HG03439 (cell line): Measurements from ENCODE around the gene MTHFR.
A peak's percentile ranks its signal among the peaks of the same experiment; 100 is the strongest.

Experiments
- ATAC-seq: cut with Tn5 transposase; IDR thresholded peaks from one replicate; pipeline ENCODE4 v1.9.1; 2021; ENCODE audit warnings: mild to moderate bottlenecking, moderate library complexity; ENCODE audit not compliant: unreplicated experiment

MTHFR gene

DNA sequence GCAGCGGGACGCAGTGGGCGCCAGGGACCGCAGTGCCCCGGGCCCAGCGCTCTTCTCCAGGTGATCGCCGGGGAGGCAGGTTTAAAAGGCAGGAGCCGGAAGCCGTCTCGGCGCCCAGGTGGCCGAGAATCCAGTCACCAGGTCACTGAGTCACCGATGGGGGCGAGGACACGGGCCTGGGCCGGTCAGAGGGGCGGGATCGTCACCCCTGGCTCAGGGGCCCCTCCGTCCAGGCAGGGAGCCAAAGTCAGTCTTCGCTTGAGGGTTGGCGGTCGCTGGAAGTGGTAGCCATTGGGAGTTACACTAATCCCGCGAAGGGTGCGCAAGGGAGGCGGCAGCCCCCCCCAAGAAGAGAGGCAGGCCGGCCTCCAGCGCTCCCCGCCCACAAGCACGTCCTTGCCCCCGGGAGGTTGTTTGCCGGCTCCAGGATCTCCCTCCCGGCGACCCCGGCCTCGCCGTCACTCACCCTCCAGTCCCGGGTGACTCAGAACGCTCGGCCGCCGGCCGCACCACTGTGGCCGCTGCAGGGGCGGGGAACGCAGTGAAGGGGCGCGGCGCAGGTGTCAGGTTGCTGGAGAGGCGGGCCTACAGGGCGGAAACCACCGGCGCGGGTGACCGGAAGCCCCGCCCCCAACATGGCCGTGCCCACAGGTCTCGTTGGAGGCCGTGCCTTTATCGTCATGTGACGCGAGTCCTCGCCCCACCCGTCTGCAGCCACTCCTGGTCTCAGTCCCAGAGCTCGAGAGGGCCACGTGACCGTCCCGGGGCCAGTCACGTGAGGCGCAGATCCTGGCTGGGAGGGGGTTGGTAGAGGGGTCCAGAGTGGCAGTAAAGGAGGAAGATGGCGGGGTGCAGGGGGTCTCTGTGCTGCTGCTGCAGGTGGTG is at the start of gene MTHFR, which contains the start of gene CLCN6:
Gene MTHFR, minus strand, starts transcription at position 543 of the 885 bp plus-strand sequence. CDS start 2,848 bp downstream, outside the sequence.
Gene CLCN6, plus strand, starts transcription at position 770 of the 885 bp plus-strand sequence. Its CDS starts 72 bp downstream, at position 842.
- ATAC-seq: peak; percentile 86

DNA sequence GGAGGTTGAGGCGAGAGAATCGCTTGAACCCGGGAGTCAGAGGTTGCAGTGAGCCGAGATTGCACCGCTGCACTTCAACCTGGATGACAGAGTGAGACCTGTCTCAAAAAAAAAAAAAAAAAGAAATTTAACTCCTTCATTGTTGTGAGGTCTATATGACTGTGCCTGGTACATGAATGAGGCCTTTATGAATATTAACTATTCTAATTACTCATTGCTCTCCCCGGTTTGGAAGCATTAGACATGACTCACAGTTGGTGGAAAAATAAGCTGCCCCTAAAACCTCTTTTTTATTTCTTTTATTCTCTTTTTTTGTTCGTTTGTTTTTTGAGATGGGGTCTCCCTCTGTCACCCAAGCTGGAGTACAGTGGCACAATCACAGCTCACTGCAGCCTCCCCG is 49.7 kb upstream of the MTHFR start:
- ATAC-seq: no peak

DNA sequence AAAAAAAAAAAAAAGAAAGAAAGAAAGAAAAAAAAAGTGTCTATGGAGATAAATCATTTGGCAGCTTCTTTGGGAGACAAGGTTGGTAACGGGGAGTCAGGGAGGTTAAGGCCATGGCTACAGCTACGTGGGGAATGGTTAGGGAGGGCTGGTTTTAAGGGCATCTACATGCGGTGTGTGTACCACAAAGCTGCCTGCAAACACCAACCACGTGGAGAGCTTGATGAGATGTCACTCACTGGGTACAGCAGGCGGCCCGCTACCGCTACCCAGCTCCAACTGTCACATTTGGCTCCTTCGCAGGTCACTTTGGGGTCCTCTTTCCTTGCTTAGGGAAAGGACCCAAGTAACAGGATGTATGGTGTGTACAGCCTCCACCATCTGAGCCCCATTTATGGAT is 48.8 kb upstream of the MTHFR start:
- ATAC-seq: no peak

DNA sequence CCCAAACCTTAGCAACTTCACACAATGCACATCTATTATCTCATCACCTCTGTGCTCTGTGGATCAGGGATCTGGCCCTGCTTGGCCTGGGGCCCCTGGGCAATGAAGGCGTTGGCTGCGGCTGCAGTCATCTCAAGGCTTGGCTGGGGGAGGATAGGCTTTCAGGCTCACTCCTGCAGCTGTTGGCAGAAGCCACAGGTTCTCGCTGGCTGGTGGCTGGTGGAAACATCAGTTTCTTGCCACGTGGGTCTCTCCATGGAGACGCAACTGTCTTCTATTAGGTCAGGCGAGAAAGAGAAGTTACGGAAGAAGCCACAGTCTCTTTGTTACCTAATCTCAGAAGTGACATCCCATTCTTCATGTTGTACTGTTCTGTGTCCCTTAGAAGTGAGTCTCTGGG is 45.4 kb upstream of the MTHFR start:
- ATAC-seq: no peak

DNA sequence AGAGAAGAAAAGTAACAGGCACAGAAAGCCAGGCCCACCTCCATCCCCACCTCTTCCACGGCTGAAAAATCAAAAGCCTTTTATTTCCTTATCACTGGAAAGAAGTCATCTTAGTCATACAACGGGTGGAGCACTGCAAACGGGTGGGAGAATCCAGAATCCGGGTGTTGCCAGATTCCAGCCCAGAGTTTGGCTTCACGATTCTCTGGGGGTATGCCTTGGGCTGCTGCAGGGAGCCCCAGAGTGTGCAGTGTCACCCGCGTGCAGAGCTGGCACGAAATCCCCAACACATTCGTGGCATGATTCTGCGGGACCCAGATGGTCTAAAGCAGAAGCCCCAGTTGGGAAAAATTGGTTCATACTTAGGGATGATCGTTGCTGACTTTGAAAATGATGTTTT is 44.4 kb upstream of the MTHFR start:
- ATAC-seq: no peak

DNA sequence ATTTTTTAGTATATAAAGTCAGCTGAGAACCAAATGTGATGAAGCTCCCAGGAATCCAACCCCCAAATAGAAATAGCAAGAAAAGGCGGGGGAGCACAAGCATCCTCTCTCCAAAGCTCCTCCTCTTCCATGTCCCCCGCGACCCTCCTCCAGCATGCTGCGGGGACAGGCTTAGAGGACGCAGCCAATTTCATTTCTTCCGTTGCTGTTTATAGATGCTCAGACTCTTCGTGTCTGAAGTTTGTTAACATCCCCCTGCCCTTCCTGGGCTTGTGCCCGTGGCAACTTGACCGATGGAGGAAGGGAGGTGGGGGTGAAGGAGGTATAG is 42.6 kb upstream of the MTHFR start:
- no peak for ATAC-seq

DNA sequence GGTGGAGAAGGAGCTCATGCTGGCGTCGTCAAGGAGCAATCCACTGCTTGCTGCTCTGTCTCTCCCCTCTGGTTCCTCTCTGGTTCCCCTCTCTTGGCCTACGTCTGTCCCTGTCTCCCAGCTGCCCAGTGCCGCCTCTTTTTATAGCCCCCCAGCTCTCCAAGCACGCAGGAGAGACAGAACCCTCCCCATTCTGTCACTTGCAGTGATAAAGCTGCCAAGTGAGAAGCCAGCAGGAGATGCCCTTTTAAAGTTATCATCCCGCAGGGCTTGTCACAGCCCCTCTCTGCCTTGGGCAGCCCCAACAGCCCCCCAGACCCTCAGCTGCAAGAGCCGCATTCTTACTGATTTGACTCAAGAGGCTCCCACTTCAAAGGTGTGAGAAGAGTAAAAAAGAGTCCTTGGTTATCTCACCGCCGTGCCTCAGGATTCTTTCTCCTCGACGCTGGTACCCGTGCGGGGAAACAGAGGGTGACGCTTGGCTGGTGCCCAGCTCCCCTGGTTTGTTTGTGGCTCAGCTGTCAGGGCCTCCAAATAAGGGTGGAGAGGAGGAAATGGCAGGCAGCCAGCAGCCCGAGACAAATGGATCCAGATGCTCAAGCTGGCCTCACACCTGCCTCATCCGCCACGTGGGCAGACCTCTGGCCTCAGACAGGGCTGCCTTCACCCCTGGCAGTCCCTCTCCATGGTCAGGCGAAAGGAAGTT is 42.1 kb upstream of the MTHFR start, which contains the start of gene NPPA:
Gene NPPA, minus strand, starts transcription at position 117 of the 706 bp plus-strand sequence. Its CDS starts 99 bp downstream, at position 18.
- ATAC-seq: no peak

DNA sequence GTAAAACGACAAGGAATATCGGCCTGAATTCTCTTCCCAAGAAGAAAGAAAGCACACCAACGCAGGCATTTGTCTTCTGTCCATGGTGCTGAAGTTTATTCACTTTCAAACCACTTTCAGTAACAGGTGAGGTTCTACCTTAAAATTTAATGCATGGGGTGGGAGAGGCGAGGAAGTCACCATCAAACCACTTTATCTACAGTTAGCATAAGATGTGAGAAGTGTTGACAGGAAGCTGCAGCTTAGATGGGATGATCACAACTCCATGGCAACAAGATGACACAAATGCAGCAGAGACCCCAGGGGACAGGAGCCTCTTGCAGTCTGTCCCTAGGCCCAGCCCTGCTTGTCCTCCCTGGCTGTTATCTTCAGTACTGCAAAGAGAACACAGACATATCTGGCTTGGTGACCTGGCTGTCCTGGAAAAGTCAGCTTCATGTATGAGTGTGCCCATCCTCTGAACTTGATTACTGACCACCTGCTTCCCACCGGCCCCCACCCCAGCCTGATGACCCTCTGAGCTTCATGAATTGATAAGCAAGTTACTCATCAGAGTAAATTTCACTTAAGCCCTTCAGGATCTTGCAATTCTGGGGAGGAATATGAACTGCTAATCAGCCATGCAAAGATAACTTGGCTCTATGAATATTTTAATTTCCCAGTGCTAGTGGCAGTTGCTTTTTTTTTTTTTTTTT is 40.0 kb upstream of the MTHFR start:
- no peak for ATAC-seq

DNA sequence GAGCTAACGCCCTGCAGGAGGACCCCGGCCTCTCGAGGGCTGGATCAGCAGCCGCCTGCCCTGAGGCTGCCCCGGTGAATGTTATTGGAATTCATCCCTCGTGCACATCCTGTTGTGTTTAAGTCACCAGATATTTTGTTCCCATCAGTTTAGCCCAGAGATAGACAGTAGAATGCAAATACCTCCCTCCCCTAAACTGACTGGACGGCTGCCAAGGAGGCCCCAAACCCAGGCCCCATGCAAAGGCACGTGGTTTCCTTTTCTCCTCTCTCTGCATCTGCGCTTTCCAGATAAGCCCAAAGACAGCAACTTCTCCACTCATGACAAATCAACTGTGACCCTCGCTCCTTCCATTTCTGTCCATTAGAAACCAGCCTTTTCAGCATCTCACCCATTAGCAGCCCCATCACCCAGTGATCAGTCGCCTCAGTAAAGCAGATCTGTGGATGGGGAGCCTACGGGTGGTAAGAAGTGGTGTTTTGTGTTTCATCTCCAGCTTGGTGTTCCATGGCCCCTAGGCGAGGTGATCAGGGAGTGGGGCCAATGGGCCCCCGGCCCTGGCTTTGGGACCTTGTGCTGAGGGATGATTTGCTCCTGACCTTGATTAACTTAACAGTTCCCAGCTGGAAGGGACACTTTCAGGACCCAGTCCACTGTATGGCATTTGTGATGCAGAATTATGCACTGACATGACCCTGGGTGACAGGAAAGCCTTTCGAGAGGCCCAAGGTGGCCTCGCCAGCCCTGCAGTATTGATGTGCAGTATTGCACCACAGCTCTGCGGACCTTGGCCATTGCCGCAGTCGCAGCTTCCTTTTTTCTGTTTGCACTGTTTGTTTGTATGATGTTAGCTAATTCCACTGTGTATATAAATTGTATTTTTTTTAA is 36.6 kb upstream of the MTHFR start:
- no peak for ATAC-seq

DNA sequence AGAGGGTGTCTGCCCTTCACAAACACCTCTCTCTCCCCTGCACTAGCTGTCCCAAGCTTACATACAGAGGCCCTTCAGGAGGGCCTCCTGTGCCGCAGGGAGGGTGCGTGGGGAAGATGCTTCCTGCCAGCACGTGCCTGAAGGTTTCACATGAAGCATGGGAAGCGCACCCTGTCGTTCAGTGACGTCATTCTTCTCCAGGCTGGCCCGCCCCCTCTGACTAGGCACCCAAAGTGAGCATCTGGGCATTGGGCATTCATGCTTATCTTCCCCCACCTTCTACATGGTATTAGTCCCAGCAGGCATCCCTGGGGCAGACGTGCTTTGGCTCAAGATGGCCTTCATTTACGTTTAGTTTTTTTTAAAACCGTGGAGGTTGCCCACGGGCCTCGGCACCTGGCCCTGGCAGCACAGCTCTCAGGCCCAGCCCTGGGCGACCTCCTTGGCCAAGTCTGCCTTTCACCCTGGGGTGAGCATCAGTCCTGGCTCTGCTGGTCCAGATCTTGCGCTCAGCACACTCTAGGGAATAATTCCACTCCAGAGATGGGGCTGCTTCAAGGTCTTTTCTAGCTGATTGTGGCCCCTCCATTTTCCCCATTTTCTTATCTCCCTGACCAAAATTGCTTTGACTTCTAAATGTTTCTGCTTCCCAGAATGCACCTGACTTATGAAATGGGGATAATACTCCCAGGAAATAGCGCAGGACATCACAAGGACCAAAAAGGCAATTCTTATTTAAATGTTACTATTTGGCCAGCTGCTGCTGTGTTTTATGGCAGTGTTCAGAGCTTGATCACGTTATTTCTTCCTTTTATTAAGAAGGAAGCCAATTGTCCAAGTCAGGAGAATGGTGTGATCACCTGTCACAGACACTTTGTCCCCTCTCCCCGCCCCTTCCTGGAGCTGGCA is 35.7 kb upstream of the MTHFR start:
- ATAC-seq: no peak

DNA sequence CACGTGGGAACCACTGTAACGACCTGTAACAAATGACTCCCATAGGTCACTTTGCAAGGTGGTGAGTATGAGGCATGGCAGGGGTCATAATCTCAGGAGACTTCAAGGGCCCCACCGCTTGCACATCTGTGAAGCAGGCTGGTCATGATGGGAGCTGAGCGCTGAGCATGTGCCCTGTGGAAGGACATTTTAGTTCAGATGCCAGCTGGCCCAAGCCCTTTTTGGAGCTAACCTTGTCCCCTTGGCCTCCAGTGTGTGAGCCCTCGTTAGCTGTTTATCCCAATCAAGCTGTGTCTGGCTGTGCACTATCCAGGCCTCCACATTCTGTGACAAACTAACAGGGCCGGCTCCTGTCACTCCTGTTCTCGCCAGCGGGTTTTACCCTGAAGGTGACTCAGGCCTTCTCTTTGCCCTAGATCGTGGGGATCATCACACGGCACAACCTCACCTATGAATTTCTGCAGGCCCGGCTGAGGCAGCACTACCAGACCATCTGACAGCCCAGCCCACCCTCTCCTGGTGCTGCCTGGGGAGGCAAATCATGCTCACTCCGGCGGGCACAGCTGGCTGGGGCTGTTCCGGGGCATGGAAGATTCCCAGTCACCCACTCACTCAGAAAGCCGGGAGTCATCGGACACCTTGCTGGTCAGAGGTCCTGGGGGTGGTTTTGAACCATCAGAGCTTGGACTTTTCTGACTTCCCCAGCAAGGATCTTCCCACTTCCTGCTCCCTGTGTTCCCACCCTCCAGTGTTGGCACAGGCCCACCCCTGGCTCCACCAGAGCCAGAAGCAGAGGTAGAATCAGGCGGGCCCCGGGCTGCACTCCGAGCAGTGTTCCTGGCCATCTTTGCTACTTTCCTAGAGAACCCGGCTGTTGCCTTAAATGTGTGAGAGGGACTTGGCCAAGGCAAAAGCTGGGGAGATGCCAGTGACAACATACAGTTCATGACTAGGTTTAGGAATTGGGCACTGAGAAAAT is 34.3 kb upstream of the MTHFR start:
- no peak for ATAC-seq

DNA sequence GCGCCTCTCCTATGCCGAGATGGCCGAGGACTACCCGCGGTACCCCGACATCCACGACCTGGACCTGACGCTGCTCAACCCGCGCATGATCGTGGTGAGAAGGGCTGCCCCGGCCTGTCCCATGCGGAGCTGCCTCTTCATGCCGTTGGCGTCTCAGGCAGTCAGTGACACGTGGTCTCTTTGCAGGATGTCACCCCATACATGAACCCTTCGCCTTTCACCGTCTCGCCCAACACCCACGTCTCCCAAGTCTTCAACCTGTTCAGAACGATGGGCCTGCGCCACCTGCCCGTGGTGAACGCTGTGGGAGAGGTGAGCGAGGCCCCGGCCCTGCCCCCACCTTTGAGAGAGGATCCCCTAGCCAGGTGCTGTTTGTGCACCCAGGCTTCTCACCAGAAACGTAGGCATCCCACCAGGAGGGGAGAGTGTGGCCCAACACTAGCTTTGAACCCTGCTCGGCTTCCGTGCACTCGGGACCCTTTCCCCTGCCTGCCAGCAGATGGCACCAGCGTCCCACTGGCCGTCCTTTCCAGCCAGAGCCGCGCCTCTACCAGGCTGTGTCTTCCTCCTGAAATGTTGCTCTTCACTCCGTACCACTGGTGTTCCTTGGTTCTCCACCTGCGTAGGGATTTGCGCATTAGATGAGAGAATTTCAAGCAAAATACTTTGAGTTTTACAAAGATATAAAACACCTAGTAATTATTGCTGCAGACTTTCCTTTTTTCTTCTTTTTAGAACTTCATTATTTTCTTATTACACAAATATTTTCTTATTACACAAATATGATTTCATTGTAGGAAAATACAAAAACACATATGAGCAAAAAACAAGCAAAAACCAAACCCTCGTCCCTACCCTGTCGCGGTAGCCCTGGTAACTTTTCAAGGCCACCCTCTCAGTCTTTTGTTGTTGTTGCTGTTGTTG is 32.8 kb upstream of the MTHFR start:
- ATAC-seq: no peak

DNA sequence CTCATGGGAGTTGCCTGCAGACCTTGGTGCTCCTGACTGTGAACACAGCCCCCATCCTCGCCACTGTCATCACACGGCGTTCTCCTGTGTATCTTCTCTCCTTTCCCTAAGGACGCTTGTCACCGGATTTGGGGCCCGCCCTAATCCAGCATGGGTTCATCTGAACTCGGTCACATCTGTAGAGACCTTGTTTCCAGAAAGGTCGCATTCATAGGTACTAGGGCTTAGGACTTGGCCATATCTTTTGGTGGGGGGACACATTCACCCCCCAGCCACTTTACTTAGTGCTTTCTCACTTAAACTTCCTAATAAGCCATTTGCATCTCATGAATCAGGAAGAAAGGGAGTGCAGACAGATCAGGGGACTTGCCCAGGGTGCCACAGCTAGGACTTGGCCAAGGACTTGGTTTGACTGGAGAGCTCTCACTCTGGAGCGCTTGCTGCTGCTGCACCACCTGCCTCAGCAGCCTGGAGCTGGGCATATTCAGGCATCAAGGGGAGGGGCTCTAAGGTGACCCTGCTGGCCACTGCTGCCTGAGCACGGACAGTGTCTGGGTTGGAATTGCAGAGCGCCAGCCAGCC is 32.1 kb upstream of the MTHFR start:
- no peak for ATAC-seq

DNA sequence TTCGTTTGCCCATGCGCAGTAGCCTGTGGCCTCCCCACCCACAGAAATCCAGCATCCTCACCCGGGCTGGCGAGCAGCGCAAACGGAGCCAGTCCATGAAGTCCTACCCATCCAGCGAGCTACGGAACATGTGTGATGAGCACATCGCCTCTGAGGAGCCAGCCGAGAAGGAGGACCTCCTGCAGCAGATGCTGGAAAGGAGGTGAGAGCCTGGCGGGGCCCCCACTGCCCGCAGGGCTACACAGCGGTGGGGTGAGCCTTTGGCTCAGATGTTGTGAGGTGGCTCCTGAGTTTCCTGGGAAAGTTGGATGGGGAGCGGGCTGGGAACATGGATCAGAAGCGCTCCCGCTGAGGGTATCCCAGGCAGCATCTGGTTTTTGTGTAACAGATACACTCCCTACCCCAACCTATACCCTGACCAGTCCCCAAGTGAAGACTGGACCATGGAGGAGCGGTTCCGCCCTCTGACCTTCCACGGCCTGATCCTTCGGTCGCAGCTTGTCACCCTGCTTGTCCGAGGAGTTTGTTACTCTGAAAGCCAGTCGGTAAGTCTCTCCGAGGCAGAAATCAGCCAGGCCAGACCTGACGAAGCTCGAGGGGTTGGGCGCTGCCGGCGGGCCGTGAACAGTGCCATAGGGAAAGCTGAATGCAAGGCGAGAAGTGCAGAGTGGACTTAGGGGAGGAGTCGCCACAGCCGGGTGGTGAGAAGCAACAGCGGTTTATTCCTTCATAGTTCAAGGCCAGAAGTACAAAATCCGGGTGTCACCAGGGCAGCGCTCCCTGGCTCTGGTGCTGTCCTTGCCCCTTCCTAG is 31.4 kb upstream of the MTHFR start:
- ATAC-seq: no peak

DNA sequence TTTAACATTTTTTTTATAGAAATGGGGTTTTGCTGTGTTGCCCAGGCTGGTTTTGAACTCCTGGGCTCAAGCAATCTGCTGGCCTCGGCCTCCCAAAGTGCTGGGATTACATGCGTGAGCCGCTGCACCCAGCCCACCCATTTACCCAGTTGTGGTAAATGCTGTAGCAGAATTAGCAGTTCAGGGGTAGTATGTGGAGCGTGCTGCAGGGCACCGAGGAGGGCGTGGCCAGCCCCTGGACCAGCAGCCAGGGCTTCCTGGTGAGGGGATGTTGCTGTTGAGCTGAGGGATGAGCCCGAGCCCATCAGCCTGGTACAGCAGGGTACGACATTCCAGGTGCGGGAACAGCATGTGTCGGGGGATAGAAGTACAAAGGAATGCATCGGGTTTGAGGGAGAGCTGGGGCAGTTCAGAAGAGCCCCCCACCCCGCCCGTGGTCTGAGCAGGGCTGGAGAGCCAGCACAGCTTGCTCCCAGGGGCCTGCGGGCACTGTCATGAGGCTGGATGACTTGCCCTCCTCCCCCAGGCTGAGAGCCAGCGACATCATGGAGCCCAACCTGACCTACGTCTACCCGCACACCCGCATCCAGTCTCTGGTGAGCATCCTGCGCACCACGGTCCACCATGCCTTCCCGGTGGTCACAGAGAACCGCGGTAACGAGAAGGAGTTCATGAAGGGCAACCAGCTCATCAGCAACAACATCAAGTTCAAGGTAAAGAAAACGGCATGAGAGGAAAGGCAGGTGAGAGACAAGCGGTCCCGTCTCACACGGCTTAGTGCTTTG is 29.9 kb upstream of the MTHFR start:
- ATAC-seq: no peak
